SK-N-SH (cell line): ENCODE data around the gene CPA4. TPM values are rescaled to one million over a fixed set of nuclear protein-coding genes. Genes with fewer than 3 reads are reported as not detected.

Experiments used
- CTCF ChIA-PET: fragments of 300-600, 350-600 bp; formaldehyde crosslinking; extraction: SDS; loops from one replicate; lab custom pipeline; 2021; lab: Yijun Ruan, JAX
- POLR2A ChIA-PET: fragments of 350-600 bp; sonication (Branson Sonifier 250); formaldehyde crosslinking; extraction: SDS; loops from one replicate; lab custom pipeline; 2020; ENCODE audit warnings: antibody characterized with exemption, inconsistent platforms; lab: Yijun Ruan, JAX
- DNase-seq: peaks from one replicate; pipeline ENCODE4 v3.0.0; 2012
- H2AFZ ChIP-seq: fragments of 200-600 bp; sonication (generic); 2 replicates; pipeline ENCODE4 v1.8.1; 2016; ENCODE audit warnings: antibody characterized with exemption, mild to moderate bottlenecking, low read depth
- H3F3A ChIP-seq: fragments of 200-600 bp; sonication (generic); replicated peaks from 2 replicates; pipeline ENCODE3; 2016; ENCODE audit warnings: antibody characterized with exemption, mild to moderate bottlenecking; ENCODE audit not compliant: insufficient read depth
- H3K27ac ChIP-seq, 2 experiments: fragments of 200-500 bp in 1 of 2; fragments of 200-600 bp in 1 of 2; sonication (Bioruptor generic) in 1 of 2; sonication (generic), shearing (Covaris generic) in 1 of 2; 2 replicates each; pipeline versions ENCODE4 v1.5.1 to v1.6.1; 2014 to 2016; ENCODE audit warnings: low read depth in 2 of 2, inconsistent platforms in 1 of 2, low read length in 1 of 2, mild to moderate bottlenecking in 1 of 2, mixed read lengths in 1 of 2
- H3K27me3 ChIP-seq: fragments of 200-600 bp; sonication (generic), shearing (Covaris generic); 2 replicates; pipeline ENCODE4 v1.6.1; 2016; ENCODE audit warnings: mixed run types; ENCODE audit not compliant: insufficient read depth
- H3K36me3 ChIP-seq, 2 experiments: fragments of 200-500 bp in 1 of 2; fragments of 200-600 bp in 1 of 2; sonication (Bioruptor generic) in 1 of 2; sonication (generic) in 1 of 2; replicated peaks in 1 of 2; 2 replicates each; pipeline versions ENCODE3 to v1.5.1; 2014 to 2016; ENCODE audit warnings: low read length in 1 of 2, mild to moderate bottlenecking in 1 of 2; ENCODE audit not compliant: insufficient read depth in 2 of 2, control insufficient read depth in 1 of 2
- H3K4me1 ChIP-seq, 2 experiments: fragments of 200-500 bp in 1 of 2; fragments of 200-600 bp in 1 of 2; sonication (Bioruptor generic) in 1 of 2; sonication (generic), shearing (Covaris generic) in 1 of 2; 2 replicates each; pipeline versions ENCODE4 v1.5.1 to v1.6.1; 2014 to 2016; ENCODE audit warnings: low read depth in 1 of 2, low read length in 1 of 2, mixed run types in 1 of 2; ENCODE audit not compliant: insufficient read depth in 2 of 2, control insufficient read depth in 1 of 2
- H3K4me2 ChIP-seq: fragments of 200-600 bp; sonication (generic), shearing (Covaris generic); 2 replicates; pipeline ENCODE4 v1.6.1; 2017; ENCODE audit warnings: mixed run types
- H3K4me3 ChIP-seq, 2 experiments: fragments of 200-500 bp in 1 of 2; fragments of 200-600 bp in 1 of 2; sonication (Bioruptor generic) in 1 of 2; sonication (generic), shearing (Covaris generic) in 1 of 2; 2 replicates each; pipeline versions ENCODE4 v1.5.1 to v1.8.1; 2014 to 2016; ENCODE audit warnings: low read depth in 2 of 2, inconsistent platforms in 1 of 2, low read length in 1 of 2, mild to moderate bottlenecking in 1 of 2, mixed read lengths in 1 of 2, moderate library complexity in 1 of 2
- H3K79me2 ChIP-seq: fragments of 200-600 bp; sonication (generic); 2 replicates; pipeline ENCODE4 v1.8.1; 2017; ENCODE audit warnings: mild to moderate bottlenecking; ENCODE audit not compliant: insufficient read depth
- H3K9ac ChIP-seq: fragments of 200-600 bp; sonication (generic); 2 replicates; pipeline ENCODE4 v1.6.1; 2017; ENCODE audit warnings: mixed run types
- H3K9me2 ChIP-seq: fragments of 200-600 bp; sonication (generic); 2 replicates; pipeline ENCODE4 v1.6.1; 2017; ENCODE audit warnings: mixed run types
- H3K9me3 ChIP-seq: fragments of 200-600 bp; sonication (generic); 2 replicates; pipeline ENCODE4 v1.6.1; 2017; ENCODE audit warnings: mixed run types, mild to moderate bottlenecking, moderate library complexity
- H4K20me1 ChIP-seq: fragments of 200-600 bp; sonication (generic); 2 replicates; pipeline ENCODE4 v1.6.1; 2017; ENCODE audit warnings: mild to moderate bottlenecking, mixed run types; ENCODE audit not compliant: insufficient read depth
- ELF1 ChIP-seq: IDR thresholded peaks from 2 replicates; pipeline ENCODE4 v1.4.0; 2012
- EP300 ChIP-seq, 2 experiments: IDR thresholded peaks; 2 replicates each; pipeline versions ENCODE4 v1.4.0 to v1.6.1; 2012; ENCODE audit warnings: borderline replicate concordance in 1 of 2, low read depth in 1 of 2, low read length in 1 of 2
- EZH2phosphoT487 ChIP-seq: fragments of 200-600 bp; sonication (generic); IDR thresholded peaks from 2 replicates; pipeline ENCODE4 v1.6.1; 2017; ENCODE audit warnings: low read depth, mixed run types, mild to moderate bottlenecking, antibody characterized with exemption, moderate library complexity, borderline replicate concordance
- FOSL2 ChIP-seq: IDR thresholded peaks from 2 replicates; pipeline ENCODE4 v1.4.0; 2012; ENCODE audit warnings: low read depth, mild to moderate bottlenecking, moderate library complexity, borderline replicate concordance
- FOXM1 ChIP-seq: IDR thresholded peaks from 2 replicates; pipeline ENCODE4 v1.4.0; 2012; ENCODE audit warnings: low read depth, mild to moderate bottlenecking
- JUND ChIP-seq: IDR thresholded peaks from 2 replicates; pipeline ENCODE4 v1.4.0; 2012
- MAX ChIP-seq: IDR thresholded peaks from 2 replicates; pipeline ENCODE4 v1.4.0; 2012; ENCODE audit warnings: low read depth
- MEF2A ChIP-seq: IDR thresholded peaks from 2 replicates; pipeline ENCODE4 v1.4.0; 2012; ENCODE audit warnings: low read depth, borderline replicate concordance
- MXI1 ChIP-seq: IDR thresholded peaks from 2 replicates; pipeline ENCODE4 v1.6.1; 2012; ENCODE audit warnings: mild to moderate bottlenecking, low read depth, low read length, improper control_type of control experiment
- PBX3 ChIP-seq: IDR thresholded peaks from 2 replicates; pipeline ENCODE4; 2012
- RCOR1 ChIP-seq: fragments of 150-350 bp; IDR thresholded peaks from 2 replicates; pipeline ENCODE4 v1.6.1; 2017; ENCODE audit warnings: antibody characterized with exemption, low read length
- SMC3 ChIP-seq: IDR thresholded peaks from 2 replicates; pipeline ENCODE4 v1.6.1; 2012; ENCODE audit warnings: low read depth, low read length, improper control_type of control experiment
- TAF1 ChIP-seq: IDR thresholded peaks from 2 replicates; pipeline ENCODE4 v1.6.1; 2012; ENCODE audit warnings: low read depth, mild to moderate bottlenecking, low read length, moderate library complexity, borderline replicate concordance
- TCF12 ChIP-seq: IDR thresholded peaks from 2 replicates; pipeline ENCODE4 v1.4.0; 2012
- TEAD4 ChIP-seq: IDR thresholded peaks from 2 replicates; pipeline ENCODE4 v1.4.0; 2012; ENCODE audit warnings: mild to moderate bottlenecking, borderline replicate concordance; ENCODE audit not compliant: insufficient read depth
- ZBTB33 ChIP-seq: IDR thresholded peaks from 2 replicates; pipeline ENCODE4 v1.4.0; 2012; ENCODE audit warnings: low read depth, borderline replicate concordance
- WGBS: methylation state at CpG from one replicate; pipeline ENCODE4 v1.1.6; 2017; ENCODE audit warnings: low lambda C conversion rate; 5-methylcytosine and 5-hydroxymethylcytosine counted together
- polyA plus RNA-seq, 3 experiments: library from polyadenylated mRNA; depleted of rRNA; stranded (reverse); fragments of >200 nt; gene quantifications; 2 replicates each; pipeline ENCODE4 v1.2.3, GENCODE V29; 2012
- TF ChIP-seq, protein P1 (sequence below): fragments of 200-600 bp; sonication (generic); IDR thresholded peaks from 2 replicates; pipeline ENCODE4 v1.6.1; 2017; ENCODE audit warnings: antibody characterized with exemption, mild to moderate bottlenecking, moderate library complexity

CPA4 gene
- polyA plus RNA-seq, 1 of the 3 experiments (the other 2 are of a cell fraction), result 176 TPM

DNA sequence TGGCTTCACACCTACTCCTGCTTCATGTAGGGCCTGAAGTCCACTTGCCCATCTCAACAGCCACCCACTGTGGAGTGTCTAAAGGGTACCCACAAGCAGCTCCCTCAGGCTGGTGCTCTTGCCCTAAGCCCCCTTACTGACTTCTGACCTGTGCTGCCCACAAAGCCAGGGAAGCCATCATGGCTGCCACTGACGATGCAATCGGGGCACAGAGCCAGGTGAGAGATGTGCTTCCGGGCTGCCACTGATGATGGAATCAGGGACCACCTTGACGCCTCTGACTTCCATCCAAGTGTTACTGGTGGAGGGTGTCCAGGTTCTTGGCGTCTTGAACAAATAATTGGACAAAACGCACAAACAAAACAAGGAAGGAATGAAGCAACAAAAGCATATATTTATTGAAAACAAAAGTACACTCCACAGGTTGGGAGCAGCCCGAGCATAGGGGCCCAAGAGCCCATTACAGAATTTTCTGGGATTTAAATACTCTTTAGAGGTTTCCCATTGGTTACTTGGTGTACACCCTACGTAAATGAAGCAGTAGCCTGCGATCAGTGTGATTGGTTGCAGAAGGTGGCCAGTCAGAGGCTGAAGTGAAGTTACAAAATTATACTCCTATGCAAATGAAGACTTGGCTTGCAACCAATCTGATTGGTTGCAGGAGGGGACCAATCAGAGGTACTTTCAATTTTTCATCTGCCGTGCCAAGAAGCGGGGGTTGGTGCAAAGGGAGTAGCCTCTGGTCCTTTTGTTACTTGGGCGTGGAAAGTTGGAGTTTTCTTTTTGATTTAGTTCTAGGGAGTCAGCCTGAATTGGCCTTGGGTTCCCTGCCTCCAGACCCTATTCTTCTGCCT lies 21.8 kb upstream of the CPA4 start (continued):
- TF ChIP-seq, protein P1, sequence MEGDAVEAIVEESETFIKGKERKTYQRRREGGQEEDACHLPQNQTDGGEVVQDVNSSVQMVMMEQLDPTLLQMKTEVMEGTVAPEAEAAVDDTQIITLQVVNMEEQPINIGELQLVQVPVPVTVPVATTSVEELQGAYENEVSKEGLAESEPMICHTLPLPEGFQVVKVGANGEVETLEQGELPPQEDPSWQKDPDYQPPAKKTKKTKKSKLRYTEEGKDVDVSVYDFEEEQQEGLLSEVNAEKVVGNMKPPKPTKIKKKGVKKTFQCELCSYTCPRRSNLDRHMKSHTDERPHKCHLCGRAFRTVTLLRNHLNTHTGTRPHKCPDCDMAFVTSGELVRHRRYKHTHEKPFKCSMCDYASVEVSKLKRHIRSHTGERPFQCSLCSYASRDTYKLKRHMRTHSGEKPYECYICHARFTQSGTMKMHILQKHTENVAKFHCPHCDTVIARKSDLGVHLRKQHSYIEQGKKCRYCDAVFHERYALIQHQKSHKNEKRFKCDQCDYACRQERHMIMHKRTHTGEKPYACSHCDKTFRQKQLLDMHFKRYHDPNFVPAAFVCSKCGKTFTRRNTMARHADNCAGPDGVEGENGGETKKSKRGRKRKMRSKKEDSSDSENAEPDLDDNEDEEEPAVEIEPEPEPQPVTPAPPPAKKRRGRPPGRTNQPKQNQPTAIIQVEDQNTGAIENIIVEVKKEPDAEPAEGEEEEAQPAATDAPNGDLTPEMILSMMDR, result no peak
- TF ChIP-seq, all 33 proteins: peak for 0

DNA sequence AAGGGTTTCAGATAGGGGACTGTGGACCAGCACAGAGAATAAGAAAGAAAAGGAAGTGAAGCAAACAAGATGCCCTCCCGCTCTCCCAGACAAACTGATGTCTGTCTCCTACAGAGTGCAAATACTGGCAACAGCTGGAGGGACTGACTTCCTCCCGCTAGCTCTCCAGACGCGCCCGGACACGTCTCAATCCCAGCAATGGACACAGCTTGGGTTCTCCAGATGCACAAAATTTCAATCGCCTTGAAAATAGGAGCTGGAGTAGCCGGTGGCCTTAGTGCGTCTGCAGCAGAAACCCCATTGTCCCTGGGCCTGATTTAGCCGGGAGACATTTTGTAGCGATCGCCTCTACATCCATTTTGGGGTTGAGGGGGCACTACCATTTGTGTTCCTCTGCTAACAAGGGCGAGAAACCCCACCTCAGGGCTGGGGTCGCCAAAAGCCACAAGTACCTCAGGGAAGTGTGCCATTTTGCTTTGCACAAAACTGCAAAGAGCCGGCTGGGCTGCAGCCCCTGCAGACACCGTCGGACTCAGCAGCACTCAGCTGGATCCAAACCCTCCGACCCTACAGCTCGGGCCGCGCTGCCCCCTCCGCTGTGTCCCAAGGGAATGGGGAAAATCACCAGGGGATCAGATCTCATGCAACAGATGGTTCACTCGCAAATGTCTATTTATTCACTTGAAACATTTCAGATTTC lies 20.4 kb upstream of the CPA4 start:
- CTCF ChIA-PET, result interaction anchor here (1.3 to 3.5 kb wide), 5 partner anchors 10 to 449 kb away, joined by 3 to 12 read pairs (median 3); no protein-coding TSS in a partner anchor
- H3K4me3 ChIP-seq, result no peak overlapping the region

GRCh38 chr7:130273081-130273932 lies 19.7 kb upstream of the CPA4 start:
- Histone ChIP-seq H3K4me2 (no peak overlapping the region), H4K20me1 (no peaks in the 10 kb centered on the region), H3K9me2 (no peaks in the 10 kb centered on the region), H3K9me3 (no peaks in the 10 kb centered on the region), H3K36me3 (no peaks in the 10 kb centered on the region), H3K27ac (no peak overlapping the region), H3F3A (no peaks in the 10 kb centered on the region), H3K27me3 (no peaks in the 10 kb centered on the region), H3K79me2 (no peaks in the 10 kb centered on the region), H2AFZ (no peak overlapping the region), H3K9ac (no peak overlapping the region), H3K4me3 (no peak overlapping the region), H3K4me1 (peaks cover 0 to 2% of the 10 kb centered on the region in 2 experiments; a peak in 3 of 4 replicates)
- WGBS, result 89% methylated on average over 25 of the region's 25 CpGs
- no peak for DNase-seq
- POLR2A ChIA-PET, result no interaction called here
- CTCF ChIA-PET, result interaction anchor here (0.6 to 3.5 kb wide), 6 partner anchors 10 to 448 kb away, joined by 3 to 12 read pairs (median 3); no protein-coding TSS in a partner anchor
- TF ChIP-seq RCOR1, result no peak
- no peak for TF ChIP-seq PBX3
- no peak for TF ChIP-seq ELF1
- TF ChIP-seq TAF1, result no peak
- TF ChIP-seq MAX, result no peak
- TF ChIP-seq ZBTB33, result no peak
- no peak for TF ChIP-seq EP300 (IDR thresholded peaks at IDR 0.05; ENCODE audit: borderline replicate concordance in 1 of 2, low read depth in 1 of 2, low read length in 1 of 2)

More for the DNA sequence above, 20.4 kb upstream of the CPA4 start:
- no peaks in the 10 kb centered on the region for H4K20me1 ChIP-seq
- H3K27ac ChIP-seq, result no peak overlapping the region
- TF ChIP-seq MAX (no peak), EZH2phosphoT487 (no peak), FOSL2 (no peak), SMC3 (no peak), TCF12 (no peak), TEAD4 (no peak), JUND (no peak), EP300 (IDR thresholded peaks at IDR 0.05; ENCODE audit: borderline replicate concordance in 1 of 2, low read depth in 1 of 2, low read length in 1 of 2) (no peak), MEF2A (no peak), MXI1 (no peak), FOXM1 (no peak)
- TF ChIP-seq, all 33 proteins: peak for 0
- no peak overlapping the region for H2AFZ ChIP-seq
- no peaks in the 10 kb centered on the region; a peak in 3 of 4 replicates for H3K4me1 ChIP-seq
- DNase-seq, result no peak
- no peaks in the 10 kb centered on the region for H3K27me3 ChIP-seq
- H3K9me2 ChIP-seq, result no peaks in the 10 kb centered on the region
- WGBS, result 96% methylated on average over 20 of the region's 23 CpGs
- no peaks in the 10 kb centered on the region for H3F3A ChIP-seq
- no peak overlapping the region for H3K9ac ChIP-seq
- H3K36me3 ChIP-seq, result no peaks in the 10 kb centered on the region
- POLR2A ChIA-PET, result no interaction called here
- H3K79me2 ChIP-seq, result no peaks in the 10 kb centered on the region
- no peak overlapping the region for H3K4me2 ChIP-seq
- H3K9me3 ChIP-seq, result no peaks in the 10 kb centered on the region
